GDM1 (cell line): ENCODE data around the gene NXPH3.
"Not testable (repeated sequence)": the region's sequence is repeated elsewhere in the genome, so short reads cannot be mapped to it uniquely, and the experiment has no call there.

Experiments
- DNase-seq: peaks from one replicate; lab custom pipeline; 2025; lab: John Stamatoyannopoulos, UW

Gene NXPH3

DNA sequence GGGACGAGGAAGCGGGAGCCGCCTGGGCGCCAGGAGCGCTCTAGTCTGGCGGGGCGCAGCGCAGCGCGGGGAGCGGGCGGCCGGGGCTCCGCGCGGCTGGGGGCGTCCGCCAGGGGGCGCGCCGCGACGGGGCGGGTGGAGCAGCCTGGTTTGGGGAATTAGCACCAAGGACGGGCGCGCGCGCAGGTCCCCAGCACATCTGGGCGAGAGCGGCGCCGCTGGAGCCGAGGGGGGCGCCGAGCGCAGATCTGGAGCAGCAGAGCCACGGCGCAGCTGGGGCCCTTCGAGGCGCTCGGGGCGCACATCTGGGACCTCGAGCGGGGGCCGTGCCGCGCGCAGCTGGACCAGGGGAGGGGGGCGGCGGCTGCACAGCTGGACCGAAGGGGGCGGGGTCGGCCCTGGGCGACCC is at the start of gene NXPH3:
Gene NXPH3 (plus strand): TSS at position 193 of the 409 bp plus-strand sequence. CDS start 349 bp downstream, outside the sequence.
- DNase-seq = peak; percentile 51

DNA sequence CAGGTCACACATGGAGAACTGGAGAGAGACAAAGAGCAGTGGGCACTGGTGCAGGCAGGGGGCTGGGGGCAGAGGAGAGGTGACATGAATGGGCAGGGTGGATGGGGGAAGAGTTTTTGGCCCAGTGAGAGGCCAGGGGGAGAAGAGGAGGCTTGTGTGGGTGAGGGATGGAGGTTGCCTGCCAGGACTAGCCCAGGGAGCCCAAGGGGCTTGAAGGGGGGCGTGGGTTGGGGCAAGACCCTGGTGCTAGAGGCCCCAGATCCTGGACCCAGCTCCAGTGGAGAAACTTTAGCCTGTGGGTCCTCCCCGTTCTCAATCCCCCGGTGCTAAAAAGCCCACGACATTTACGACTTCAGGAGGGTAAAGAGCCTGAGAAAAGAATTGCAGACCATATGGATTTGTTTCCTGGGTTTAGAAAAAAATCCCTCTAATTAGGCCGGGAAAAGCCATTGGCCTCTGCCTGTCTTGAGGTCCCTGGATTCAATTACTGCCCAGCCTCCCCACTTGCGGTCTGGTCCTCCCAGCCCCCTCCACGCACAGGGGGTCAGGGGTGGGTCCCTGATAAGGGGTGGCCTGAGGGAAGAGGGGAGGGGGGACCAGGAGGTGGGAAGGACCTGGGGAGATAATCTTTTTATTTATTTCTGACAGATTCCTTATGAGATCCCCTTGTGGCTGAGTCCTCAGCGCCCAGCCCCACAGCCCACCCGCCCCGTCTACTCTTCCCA is 47.6 kb upstream of the NXPH3 start:
- no peak for DNase-seq

DNA sequence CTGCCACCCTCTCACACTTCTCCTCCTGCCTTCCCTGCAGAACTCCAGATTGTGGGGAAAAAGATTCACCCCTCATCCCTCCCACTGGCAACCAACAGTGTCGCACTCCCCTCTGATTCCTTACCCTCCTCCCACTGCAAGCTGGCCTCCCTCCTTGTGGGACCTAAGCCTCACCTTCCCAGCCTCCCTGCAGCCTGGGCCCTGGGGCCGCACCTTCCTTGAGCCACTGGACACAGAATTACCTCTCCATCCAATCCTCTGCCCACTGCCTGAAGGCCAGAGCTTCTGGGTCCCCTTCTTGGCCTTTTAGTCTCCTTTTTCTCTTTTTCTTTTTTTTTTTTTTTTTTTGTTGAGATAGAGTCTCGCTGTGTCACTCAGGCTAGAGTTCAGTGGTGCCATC is 46.7 kb upstream of the NXPH3 start:
- DNase-seq = no peak

DNA sequence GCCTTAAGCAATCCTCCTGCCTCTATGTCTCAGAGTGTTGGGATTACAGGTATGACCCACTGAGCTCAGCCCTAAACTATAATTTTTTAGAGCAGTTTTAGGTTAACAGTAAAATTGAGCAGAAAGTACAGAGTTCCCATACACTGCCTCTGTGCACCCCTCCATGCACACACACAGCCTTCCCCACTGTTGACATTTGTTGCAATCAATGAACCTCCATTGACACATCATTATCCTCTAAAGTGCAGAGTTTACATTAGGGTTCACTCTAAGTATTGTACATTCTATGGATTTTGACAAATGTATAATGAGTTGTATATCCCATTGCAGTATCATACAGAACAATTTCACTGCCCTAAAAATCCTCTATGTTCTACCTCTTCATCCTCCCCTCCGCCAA is 45.6 kb upstream of the NXPH3 start:
- DNase-seq = no peak

DNA sequence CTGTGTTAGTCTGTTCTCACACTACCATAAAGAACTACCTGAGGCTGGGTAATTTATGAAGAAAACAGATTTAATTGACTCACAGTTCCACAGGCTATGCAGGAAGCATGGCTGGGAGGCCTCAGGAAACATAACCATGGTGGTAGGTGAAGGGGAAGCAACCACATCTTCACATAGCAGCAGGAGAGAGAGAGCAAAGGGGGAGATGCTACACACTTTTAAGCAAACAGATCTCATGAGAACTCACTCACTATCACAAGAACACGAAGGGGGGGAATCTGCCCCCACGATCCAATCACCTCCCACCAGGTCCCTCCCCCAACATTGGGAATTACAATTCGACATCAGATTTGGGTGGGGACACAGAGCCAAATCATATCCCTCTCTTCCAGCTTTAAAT is 31.8 kb upstream of the NXPH3 start:
- no peak for DNase-seq

DNA sequence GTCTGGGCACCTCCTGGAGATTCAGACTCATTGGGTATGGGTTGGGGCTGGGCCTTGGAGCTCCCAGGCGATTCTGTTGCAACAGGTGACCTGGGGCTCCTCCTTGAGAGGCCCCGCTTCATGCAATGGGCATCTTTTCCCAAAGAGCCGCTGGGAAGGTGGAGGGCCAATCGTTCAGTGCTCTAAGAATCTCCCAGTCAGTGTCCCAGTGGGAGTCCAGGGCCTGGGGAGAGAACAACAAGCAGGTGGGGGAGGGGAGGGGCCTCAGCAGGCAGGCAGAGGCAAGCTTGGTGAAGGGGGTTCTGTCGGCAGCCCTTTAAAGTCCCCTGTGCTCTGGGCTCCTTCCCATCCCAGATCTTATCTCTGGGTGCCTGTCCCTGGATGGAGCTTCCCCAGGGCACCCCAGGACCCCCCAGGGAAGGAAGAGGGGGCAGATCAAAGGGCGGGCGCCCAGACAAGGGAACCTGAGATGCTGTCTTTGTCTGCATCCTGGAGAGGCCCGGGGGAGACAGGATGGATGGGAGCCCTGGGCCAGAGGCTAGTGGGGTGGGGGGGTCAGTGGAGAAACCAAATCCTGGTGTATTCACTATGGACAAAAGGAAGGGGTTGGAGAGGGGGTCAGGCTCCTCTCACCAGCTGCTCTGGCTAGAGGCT is 30.5 kb upstream of the NXPH3 start:
- DNase-seq = no peak

DNA sequence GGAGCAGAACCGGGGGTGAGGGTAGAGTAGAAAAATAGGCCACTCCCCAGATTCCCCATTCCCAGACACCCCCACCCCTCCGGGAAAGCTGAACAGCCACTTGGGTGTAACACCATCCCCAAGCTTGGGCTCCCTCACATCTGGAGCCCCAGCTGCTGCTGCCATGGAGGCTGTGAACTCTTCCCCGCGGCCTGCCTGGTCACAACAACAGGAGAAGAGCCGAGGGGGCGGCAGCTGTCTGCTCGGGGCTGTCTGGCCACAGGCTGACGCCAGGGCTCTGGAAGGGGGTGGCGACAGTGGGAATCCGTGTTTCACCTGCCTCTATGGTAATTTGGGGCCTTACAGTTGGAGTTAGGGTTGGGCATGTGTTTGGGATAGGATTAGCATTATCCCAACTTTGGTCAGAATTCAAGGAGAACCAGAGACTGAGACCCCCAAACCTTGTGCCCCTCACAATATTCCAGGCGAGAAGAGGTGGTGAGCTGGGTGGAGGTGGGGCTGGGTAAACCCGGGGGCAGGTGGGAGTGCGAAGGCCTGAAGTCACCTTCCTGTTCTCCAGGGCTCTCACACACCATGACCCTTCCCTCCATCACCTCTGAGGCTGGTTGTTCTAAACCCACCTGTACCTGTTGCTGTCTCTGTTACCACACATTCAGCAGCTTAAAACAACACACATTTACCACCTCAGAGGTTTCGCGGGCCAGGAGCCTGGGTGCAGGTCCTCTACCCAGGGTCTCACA is 29.7 kb upstream of the NXPH3 start:
- no peak for DNase-seq

DNA sequence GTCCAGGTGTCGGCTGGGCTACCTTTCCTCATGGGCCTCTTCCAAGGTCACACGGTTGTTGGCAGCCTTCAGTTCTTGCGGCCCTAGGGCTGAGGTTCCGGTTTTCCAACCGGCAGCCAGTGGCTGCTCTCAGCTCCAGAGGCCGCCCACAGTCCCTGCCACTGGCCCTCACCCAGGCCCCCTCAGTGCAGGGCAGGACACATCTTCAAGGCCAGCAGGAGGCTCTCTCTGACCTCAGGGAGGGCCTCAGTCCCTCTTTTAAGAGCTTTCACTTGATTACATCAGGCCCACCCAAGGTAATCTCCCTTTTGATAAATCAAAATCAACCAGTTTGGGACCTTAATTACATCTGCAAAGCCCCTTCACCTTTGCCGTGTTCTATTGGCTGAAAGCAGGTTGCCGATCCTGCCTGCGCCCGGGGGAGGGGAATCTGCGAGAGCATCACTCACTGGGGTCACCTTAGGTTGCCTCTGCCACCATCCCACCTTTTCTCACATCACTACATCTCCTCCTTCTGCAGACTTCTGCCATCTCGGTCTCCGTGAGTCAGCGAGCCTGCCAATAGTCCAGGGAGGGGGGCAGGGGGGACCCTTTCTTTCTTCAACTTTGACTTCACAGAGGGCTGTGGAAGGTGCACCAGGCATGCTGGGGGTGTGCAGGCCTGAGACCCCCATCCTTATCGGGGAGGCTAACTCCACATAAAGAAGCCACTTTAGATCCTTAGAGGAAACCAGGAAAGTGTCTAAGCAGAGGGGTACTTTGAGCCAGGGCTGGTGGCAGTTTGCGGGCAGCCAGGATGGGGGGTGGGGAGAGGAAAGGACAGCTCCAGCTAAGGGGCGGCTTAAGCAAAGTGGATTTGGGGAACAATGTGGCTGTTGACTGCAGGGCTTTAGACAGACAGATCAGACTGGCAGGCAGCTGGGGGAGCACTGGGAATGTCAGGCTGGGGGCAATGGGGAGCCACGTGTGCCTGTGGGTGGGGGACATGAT is 28.8 kb upstream of the NXPH3 start:
- DNase-seq = no peak

DNA sequence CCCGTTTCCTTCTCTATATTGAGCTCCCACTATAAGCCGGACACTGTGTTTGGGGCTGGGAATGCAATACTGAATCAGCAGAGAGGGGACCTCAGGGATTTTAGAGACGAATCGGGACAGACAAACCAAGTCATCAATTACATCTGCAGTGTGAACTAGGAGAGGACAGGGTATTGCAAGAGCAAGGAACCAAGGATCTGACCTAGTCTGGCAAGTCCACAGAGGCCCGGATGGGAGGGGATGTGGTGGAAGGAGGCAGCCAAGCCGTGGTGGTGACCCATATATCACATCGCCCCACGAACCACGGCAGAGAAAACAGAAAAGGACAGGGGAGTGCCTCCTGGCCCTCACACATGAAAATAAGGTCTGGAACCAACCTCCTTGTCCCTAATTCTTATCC is 28.1 kb upstream of the NXPH3 start:
- no peak for DNase-seq

DNA sequence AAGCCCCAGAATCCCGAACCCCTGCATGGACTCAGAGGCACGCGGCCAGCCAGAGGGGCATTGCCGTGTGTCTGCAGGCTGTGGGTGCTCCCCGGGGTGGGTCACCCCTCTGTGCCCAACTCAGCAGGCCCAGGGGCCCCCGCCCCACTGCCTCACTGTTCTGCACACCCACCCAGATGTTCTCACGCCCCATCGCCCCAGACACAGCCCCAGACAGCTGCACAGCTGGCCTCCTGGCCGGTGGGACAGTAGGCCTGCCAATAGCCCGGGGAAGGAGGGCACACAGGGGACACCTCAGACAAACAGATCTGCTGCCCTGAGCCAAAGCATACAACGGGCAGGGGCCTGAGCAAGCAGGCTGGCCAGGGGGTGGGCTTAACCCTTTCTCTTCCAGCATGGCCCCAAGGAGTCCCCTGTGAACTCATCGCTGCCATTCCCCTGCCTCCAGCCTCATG is 27.6 kb upstream of the NXPH3 start:
- no peak for DNase-seq

DNA sequence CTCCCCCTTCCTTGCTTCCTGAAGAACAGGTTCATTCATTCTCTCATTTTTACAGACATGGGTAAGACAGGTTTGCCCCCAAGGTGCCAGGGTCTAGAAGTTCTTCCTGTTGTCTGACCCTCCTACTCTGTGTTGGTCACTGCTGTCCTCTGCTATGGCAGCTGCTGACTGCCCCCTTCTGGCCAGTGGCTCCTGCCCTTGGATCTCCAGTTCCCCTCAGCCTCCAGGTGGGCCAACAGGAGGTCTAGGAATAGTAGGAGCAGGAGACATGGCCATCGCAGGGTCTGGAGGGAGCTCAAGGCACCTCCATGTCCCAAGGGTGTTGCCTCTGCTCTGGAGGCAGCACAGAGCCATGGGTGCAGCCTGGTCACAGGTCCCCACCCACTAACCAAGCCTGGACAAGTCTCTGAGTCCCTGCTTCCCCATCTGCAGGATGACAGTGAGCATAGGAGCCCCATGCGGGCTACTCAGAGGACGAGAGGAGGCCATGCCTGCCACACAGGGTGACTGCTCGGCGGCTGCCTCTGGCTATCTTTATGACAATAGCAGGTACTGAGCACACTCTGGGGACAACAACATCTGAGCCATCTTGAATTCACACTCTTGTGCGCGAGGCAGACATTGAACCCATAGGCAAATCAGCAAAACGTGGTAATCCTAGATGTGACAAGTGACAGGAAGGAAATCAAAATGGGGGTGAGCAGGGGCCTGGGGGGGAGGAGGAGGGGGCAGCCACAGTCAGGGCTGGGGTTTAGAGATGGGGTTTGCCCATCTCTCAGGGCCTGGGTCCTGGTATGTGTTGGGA is 27.0 kb upstream of the NXPH3 start:
- DNase-seq = no peak

DNA sequence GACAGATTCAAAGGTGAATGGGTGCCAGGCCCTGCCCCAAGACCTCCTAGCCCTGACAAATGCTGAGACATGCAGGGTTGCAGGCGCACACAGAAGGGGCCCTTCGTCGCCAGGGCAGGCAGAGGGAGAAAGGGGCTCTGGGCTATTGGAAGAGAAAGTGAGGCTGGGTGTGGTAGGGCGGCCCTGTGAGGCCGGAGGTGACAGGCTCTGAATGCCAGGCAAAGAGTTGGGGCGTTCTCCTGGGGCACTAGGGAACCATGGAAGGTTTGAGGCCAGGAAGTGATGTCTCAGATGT is 26.4 kb upstream of the NXPH3 start:
- DNase-seq = no peak

DNA sequence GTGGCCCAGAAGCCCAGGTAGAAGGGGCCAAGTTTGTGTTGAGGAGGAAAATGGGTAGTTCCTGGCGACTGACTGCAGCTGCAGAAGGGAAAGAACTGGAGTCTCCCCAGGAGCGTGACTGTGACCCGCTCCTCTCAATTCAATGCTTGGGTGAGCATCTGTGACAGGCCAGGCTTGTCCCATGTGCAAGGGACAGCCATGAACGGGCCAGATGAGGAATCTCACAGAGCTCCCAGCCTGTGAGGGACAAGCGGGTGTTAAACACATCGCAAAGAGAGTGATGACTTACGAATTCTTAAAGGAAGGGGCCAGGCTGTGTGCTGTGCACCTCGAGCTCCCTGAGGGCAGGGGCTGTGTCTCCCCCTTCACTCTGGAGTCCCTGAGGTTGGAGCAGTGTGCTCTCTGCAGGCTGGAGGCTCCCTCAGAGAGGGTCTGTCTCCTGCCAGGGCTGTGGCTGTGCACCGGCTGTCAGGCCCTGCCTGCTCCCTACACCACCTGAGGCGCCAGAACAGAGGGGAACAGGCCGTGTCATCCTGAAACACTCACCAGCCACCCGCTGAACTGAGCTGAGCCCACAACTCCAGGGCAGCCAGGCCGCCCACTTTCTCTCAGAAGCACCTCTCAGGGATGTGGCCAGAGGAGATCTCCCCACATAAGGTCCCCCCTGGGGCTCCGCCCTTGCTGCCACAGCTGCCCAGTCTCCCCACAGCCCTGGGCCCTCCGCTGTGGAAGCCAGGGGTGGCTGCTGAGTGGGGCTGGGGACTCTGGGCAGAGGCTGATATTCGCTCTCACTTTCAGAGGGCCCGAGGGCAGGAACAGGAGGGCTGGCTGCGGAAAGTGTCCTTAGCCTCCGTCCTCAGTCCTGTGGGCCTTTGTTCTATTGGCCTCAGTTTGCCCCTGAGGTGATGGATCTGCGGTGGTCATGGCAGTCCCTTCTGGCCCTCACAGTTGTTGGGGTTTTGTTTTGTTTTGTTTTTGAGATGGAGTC is 25.7 kb upstream of the NXPH3 start:
- DNase-seq = no peak

DNA sequence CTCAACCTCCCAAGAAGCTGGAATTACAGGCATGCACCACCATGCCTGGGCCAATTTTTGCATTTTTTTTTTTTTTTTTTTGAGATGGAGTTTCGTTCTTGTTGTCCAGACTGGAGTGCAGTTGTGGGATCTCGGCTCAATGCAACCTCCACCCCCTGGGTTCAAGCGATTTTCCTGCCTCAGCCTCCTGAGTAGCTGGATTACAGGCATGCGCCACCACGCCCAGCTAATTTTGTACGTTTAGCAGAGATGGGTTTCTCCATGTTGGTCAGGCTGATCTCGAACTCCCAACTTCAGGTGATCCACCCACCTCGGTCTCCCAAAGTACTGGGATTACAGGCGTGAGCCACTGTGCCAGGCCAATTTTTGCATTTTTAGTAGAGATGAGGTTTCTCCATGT is 24.9 kb upstream of the NXPH3 start:
- DNase-seq = not testable (repeated sequence)

DNA sequence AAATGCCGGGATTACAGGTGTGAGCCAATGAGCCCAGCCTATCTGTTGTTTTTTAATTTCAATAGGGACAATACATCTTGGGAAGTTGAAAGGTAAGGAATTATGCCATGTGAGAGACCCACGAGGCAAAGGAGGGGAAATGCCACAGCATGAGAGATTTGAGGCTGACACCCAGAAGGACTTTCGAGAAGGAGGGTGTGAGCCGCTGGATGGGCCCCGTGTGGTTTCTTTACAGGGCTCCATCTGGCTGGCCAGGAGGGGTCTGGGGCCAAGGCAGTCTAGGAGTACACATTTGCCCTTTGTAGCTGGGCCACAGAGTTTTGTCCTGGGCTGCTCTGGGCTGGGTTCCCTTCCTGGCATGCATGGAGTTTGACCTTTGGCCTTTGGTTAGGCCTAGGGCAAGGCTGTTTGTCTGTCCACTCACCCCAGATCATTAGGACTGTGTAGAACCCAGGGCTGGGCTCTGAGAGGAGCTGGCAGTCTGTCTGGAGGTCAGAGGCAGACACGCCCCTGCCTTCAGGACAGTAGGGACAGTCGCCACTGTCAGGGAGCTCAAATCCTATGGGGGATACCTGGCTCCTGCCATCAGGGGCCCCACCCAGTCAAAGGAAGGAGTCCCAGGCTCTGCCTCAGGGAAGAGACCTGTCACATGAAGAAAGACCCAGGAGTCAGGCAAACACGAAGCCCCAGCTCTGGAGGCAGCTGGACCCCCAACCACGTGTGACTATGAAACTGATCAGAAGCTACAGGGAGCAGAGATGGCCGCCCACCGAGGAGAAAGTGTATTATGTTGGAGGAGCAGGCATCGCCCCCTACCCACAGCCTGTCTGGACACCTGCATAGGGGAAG is 24.2 kb upstream of the NXPH3 start:
- no peak for DNase-seq

DNA sequence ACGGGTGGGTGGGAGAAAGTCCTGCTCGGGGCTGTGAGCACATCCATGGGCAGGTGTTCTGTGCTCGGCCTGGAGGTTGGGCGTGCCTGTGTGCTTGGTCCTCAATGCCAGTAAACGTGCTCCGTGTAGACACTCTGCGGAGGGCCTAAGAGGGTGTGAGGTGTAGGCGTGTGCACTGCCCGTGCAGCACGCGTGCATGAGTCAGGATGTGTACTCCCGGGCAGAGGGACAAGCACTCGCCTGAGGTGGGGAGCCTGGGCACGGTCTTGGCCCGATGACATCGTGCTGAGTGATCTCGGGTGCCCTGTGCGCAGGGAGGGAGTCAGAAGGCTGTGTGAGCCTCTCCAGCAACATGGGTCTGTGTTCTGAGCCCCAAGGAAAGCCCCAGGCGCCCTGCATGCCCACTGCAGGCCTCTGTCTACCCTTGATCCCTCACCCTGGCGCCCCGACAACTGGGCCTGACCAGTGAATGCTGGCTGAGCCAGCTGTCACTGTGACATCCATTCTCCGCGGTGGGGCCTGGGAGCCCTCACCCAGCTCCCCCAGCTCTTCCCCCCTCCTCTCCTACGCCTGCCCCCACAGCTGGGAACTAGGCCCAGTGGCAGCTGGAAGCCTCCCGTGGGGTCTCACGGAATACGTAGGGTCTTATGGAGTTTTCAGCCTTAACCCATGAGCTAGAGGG is 23.5 kb upstream of the NXPH3 start:
- DNase-seq = no peak

DNA sequence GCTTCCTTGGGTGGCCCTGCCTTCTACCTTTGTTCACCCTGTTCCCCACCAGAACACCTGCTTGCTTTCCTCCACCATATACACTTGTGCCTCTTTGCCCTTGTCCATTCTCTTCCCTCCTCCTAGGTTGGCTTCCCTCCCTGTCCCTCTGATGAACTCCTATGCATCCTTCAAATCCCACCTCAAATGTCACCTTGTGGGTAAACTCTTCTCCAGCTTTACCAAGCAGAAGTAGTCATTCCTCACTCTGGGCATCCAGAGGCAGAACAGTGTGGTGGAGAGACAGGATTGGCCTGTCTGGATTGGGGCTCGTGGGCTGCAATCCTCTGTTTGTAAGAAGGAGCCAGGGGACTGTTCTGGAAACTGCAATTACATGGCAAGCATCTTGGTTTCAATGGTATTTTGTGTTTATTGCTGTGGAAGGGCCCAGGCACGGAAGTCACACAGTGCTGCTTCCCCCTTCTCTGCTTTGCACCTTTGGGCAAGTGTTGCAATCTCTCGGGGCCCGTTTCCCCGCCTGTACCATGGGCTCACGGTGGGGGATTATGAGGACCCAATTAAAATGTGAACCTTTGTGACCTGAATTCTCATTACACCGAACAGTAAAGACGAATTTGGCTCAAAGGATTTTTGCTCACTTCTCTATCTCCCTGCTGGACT is 21.9 kb upstream of the NXPH3 start:
- DNase-seq = no peak
